Epithelial cell of esophagus (primary cell): Measurements from ENCODE around the gene PXDC1.
A peak's percentile ranks its signal among the peaks of the same experiment; 100 is the strongest.

Source experiments
- DNase-seq: peaks from one replicate; pipeline ENCODE4 v3.0.0; 2010; ENCODE audit warnings: low read depth
- H3K4me3 ChIP-seq: 2 replicates; pipeline ENCODE4 v1.5.1; 2011; ENCODE audit warnings: mild to moderate bottlenecking, low read length, control low read depth
- CTCF ChIP-seq: IDR thresholded peaks from 2 replicates; pipeline ENCODE4 v1.5.1; 2011; ENCODE audit warnings: low read depth, mild to moderate bottlenecking, low read length, control low read depth, inconsistent platforms; ENCODE audit not compliant: insufficient read depth; ENCODE audit errors: missing control alignments

PXDC1 gene

GRCh38 chr6:3745566-3746118 is 5.9 kb downstream of the PXDC1 start:
- DNase-seq: no peak
- H3K4me3 ChIP-seq: no peak overlapping the region
- TF ChIP-seq CTCF: no peak

- no peak for TF ChIP-seq CTCF
- no peak overlapping the region for H3K4me3 ChIP-seq
- DNase-seq: no peak
Observed at GRCh38 chr6:3744901-3745470, 6.5 kb downstream of the PXDC1 start.

GRCh38 chr6:3744211-3744900 is 7.2 kb downstream of the PXDC1 start:
- no peak overlapping the region for H3K4me3 ChIP-seq
- DNase-seq: no peak
- no peak for TF ChIP-seq CTCF

- DNase-seq: no peak
- no peak overlapping the region for H3K4me3 ChIP-seq
- TF ChIP-seq CTCF: no peak
Observed at GRCh38 chr6:3743541-3743940, 8.0 kb downstream of the PXDC1 start.

GRCh38 chr6:3742426-3743344 is 8.8 kb downstream of the PXDC1 start:
- H3K4me3 ChIP-seq: no peak overlapping the region
- peak; percentile 84 for DNase-seq
- peak; percentile 82 for TF ChIP-seq CTCF

- H3K4me3 ChIP-seq: no peak overlapping the region
- no peak for DNase-seq
Observed at GRCh38 chr6:3742076-3742425, 9.5 kb downstream of the PXDC1 start.

More at GRCh38 chr6:3742076-3742425, 9.5 kb downstream of the PXDC1 start:
- TF ChIP-seq CTCF: no peak
